Tibial artery (tissue), 4 donors: ENCODE results near the gene TSHZ2.

ENCODE experiments used
- DNase-seq, 2 donors: peaks; one replicate each; pipeline ENCODE4 v3.0.0-alpha.2; 2019
- H3K27ac ChIP-seq, 2 donors: fragments of 200-600 bp; sonication (generic) in 1 of 2; 1 replicate in 1 of 2; 2 replicates in 1 of 2; pipeline ENCODE4 v1.5.1; 2018 to 2019; ENCODE audit warnings: mild to moderate bottlenecking in 1 of 2
- H3K27me3 ChIP-seq, 2 donors: fragments of 200-600 bp; sonication (generic) in 1 of 2; one replicate each; pipeline versions ENCODE4 v1.5.1 to v1.6.0; 2016 to 2019
- H3K36me3 ChIP-seq, 3 donors: fragments of 200-600 bp; sonication (generic) in 2 of 3; one replicate each; pipeline ENCODE4 v1.5.1; 2016 to 2019; ENCODE audit warnings: mild to moderate bottlenecking in 2 of 3
- H3K4me1 ChIP-seq, 4 donors: fragments of 200-600 bp; sonication (generic) in 2 of 4; 1 replicate in 3 of 4; 2 replicates in 1 of 4; pipeline ENCODE4 v1.5.1; 2016 to 2019
- H3K4me3 ChIP-seq, 2 donors: fragments of 200-600 bp; sonication (generic) in 1 of 2; 1 replicate in 1 of 2; 2 replicates in 1 of 2; pipeline ENCODE4 v1.5.1; 2018 to 2019; ENCODE audit warnings: mild to moderate bottlenecking in 2 of 2
- H3K9me3 ChIP-seq, 3 donors: fragments of 200-600 bp; sonication (generic) in 1 of 3; one replicate each; pipeline ENCODE4 v1.5.1; 2016 to 2019
- intact Hi-C: fragments of 100-400 bp; cut with DNase I; formaldehyde crosslinking; loops from one replicate; pipeline ENCODE4 v1.15.0; 2023; ENCODE audit warnings: low total_unique reads
- TF ChIP-seq, protein P1 (sequence below), 2 experiments: fragments of 200-600 bp in 1 of 2; fragments of 450-650 bp in 1 of 2; IDR thresholded peaks; one replicate each; pipeline ENCODE4 v1.5.1; 2017 to 2019; ENCODE audit warnings: antibody characterized with exemption in 2 of 2, mild to moderate bottlenecking in 1 of 2, moderate library complexity in 1 of 2

Gene TSHZ2

DNA sequence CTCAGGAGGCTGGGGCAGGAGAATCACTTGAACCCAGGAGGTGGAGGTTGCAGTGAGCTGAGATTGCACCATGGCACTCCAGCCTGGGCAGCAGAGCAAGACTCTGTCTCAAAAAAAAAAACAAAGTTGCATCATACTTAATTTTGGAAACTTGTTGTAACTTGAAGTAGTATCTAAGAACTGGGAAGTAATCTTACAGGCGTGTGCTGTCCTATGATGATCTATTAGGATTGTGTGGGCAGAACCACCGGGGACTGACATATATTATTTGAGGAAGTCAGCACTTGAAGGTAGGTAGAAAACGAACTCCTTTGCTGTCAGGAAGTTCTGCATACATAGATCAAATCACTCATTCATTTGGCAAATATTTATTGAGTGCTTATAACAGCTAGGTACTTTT is 433.0 kb downstream of the TSHZ2 start:
- intact Hi-C loops: no loop called here
- TF ChIP-seq, protein P1, sequence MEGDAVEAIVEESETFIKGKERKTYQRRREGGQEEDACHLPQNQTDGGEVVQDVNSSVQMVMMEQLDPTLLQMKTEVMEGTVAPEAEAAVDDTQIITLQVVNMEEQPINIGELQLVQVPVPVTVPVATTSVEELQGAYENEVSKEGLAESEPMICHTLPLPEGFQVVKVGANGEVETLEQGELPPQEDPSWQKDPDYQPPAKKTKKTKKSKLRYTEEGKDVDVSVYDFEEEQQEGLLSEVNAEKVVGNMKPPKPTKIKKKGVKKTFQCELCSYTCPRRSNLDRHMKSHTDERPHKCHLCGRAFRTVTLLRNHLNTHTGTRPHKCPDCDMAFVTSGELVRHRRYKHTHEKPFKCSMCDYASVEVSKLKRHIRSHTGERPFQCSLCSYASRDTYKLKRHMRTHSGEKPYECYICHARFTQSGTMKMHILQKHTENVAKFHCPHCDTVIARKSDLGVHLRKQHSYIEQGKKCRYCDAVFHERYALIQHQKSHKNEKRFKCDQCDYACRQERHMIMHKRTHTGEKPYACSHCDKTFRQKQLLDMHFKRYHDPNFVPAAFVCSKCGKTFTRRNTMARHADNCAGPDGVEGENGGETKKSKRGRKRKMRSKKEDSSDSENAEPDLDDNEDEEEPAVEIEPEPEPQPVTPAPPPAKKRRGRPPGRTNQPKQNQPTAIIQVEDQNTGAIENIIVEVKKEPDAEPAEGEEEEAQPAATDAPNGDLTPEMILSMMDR (IDR thresholded peaks at IDR 0.05): no peak
- Histone ChIP-seq H3K36me3 (no peaks in the 10 kb centered on the region), H3K4me1 (no peaks in the 10 kb centered on the region), H3K27ac (no peak overlapping the region), H3K9me3 (peaks cover 0 to 3% (median 0%) of the 10 kb centered on the region in 3 donors), H3K4me3 (no peak overlapping the region), H3K27me3 (no peaks in the 10 kb centered on the region)
- DNase-seq: no peak

DNA sequence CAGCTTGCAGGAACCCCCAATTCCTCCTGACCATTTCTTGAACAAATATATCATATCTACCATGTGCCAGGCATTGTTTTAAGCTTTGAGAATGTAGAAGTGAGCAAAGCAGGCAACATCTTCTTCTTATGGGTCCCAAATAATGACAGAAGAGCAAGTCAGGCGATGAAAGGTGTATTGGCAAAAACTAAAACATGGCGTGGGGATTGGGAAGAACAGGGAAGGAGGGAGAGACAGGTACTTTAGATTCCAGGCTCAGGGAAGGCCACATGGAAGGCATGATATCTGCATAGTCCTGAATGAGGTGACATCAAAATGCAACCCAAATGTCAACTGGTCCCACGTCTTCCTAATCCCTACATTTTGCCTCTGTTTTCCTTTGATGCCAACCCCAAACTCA is 434.4 kb downstream of the TSHZ2 start:
- no peak overlapping the region for H3K27ac ChIP-seq
- no peak for DNase-seq
- TF ChIP-seq, protein P1 (IDR thresholded peaks at IDR 0.05): no peak
- no peaks in the 10 kb centered on the region for H3K4me1 ChIP-seq
- H3K36me3 ChIP-seq: no peaks in the 10 kb centered on the region
- H3K4me3 ChIP-seq: no peak overlapping the region
- H3K27me3 ChIP-seq: peaks cover 0 to 3% of the 10 kb centered on the region in 2 donors
- intact Hi-C loops: no loop called here
- no peaks in the 10 kb centered on the region for H3K9me3 ChIP-seq

DNA sequence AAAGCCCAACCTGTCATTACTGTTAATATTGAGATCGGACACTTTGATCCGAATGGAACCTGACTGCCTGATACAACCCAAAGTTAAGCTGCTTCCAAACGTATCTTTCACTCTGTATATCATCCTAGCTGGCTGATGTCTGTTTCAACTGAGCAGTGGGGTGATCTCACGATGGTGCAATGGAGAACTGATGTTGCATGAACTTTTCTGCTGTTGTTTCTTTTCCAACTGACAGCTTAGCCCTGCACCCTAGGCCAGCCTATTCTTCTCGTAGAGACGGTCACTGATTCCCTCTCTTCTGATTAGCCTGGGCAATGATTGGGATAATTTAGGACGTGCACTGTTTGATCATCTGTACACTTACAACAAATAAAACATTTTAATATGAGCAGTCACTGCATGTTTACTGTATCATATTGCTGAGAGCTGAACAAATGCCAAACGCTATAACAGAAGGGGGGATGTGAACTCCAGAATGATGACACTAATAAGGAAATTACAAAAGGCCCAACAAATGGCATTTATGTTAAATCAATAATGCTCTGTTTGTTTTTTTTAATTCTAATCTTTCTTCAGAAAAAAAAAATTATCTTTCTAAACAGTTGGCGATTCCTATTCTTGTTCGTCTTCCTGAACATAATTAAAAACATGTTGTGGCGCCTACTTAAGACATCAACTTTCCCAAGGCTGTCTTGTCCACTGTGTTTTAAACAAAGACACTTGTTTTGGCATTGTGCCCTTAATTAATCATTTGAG is 436.7 kb downstream of the TSHZ2 start:
- Histone ChIP-seq H3K9me3 (no peaks in the 10 kb centered on the region), H3K27ac (no peak overlapping the region), H3K4me3 (no peak overlapping the region), H3K4me1 (no peaks in the 10 kb centered on the region), H3K27me3 (peaks cover 0 to 3% of the 10 kb centered on the region in 2 donors), H3K36me3 (no peaks in the 10 kb centered on the region)
- TF ChIP-seq, protein P1 (IDR thresholded peaks at IDR 0.05): no peak
- intact Hi-C loops: no loop called here
- DNase-seq: peak in 1 of 2 donors; percentile 26

DNA sequence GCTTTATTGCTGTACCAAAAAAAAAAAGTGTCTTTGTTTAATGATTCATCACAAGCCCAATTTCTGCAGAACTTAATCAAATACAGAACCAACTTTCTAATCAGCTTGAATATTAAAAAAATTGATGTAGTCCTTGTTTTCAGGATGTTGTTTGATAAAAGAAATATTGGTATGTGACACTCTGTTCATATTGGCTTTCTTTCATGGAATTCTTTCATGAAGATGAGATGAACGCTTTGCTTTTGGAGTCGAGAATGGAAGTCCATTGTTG is 437.2 kb downstream of the TSHZ2 start:
- TF ChIP-seq, protein P1 (IDR thresholded peaks at IDR 0.05): no peak
- no peaks in the 10 kb centered on the region for H3K36me3 ChIP-seq
- no peak overlapping the region for H3K27ac ChIP-seq
- H3K27me3 ChIP-seq: peaks cover 0 to 3% of the 10 kb centered on the region in 2 donors
- no peak for DNase-seq
- no peaks in the 10 kb centered on the region for H3K4me1 ChIP-seq
- intact Hi-C loops: no loop called here
- no peaks in the 10 kb centered on the region for H3K9me3 ChIP-seq
- no peak overlapping the region for H3K4me3 ChIP-seq

DNA sequence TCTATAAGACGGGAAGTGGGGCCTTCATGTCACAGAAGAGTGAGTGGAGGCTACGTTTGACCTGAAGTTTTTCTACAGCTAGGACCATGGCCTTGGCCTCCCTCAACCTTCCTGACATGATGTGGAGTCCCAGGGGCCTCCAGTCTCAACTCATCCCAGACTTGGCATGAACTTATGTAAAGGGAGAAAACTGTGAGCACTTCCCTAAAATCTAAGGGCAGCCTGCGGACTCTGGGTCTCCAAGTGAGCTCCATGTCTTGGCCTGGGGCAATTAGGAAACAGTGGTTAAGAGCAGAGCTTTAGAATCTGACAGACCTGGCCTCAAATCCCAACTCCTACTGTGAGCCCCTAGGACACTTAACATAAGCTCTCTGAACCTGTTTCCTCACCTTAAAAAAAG is 439.0 kb downstream of the TSHZ2 start:
- Histone ChIP-seq H3K27ac (no peak overlapping the region), H3K4me1 (no peaks in the 10 kb centered on the region), H3K36me3 (no peaks in the 10 kb centered on the region), H3K4me3 (no peak overlapping the region), H3K9me3 (no peaks in the 10 kb centered on the region), H3K27me3 (peaks cover 0 to 3% of the 10 kb centered on the region in 2 donors)
- intact Hi-C loops: no loop called here
- DNase-seq: no peak
- TF ChIP-seq, protein P1 (IDR thresholded peaks at IDR 0.05): no peak

DNA sequence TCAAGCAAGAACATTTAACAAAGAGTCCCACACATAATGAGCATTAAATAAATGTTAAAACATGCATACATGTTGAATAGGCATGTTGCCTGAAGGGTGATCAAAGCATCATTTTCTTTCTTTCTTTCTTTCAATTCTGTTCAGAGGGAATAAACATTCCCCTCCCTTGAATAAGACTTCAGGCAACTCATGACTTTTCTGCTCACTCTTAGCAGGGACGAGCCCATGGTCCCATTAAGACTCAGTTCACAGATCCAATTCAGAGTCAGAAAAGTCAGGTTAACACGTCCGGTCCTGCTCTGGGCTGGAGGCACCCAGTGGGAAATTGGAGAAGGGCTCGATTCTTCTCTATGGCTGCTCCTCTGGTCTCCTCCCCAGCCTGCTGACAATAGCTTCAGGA is 439.7 kb downstream of the TSHZ2 start:
- no peaks in the 10 kb centered on the region for H3K9me3 ChIP-seq
- DNase-seq: no peak
- H3K36me3 ChIP-seq: no peaks in the 10 kb centered on the region
- no peak overlapping the region for H3K27ac ChIP-seq
- peaks cover 0 to 3% of the 10 kb centered on the region in 2 donors for H3K27me3 ChIP-seq
- H3K4me3 ChIP-seq: no peak overlapping the region
- no peaks in the 10 kb centered on the region for H3K4me1 ChIP-seq
- TF ChIP-seq, protein P1 (IDR thresholded peaks at IDR 0.05): no peak
- intact Hi-C loops: no loop called here
